PFSK-1 (cell line): ENCODE results near the gene BCAS4.

Experiments
- FOXP2 ChIP-seq: optimal IDR thresholded peaks from 2 replicates; pipeline ENCODE3; 2011; ENCODE audit warnings: borderline replicate concordance, control low read depth, inconsistent platforms; ENCODE audit not compliant: insufficient read depth; ENCODE audit errors: extremely low read length, extremely low read depth
- POLR2AphosphoS5 ChIP-seq: IDR thresholded peaks from 2 replicates; pipeline ENCODE4 v1.6.1; 2012; ENCODE audit warnings: low read depth, mild to moderate bottlenecking, control low read depth, low read length, moderate library complexity
- SIN3A ChIP-seq: IDR thresholded peaks from 2 replicates; pipeline ENCODE4 v1.6.1; 2012; ENCODE audit warnings: mild to moderate bottlenecking, low read length, moderate library complexity, borderline replicate concordance; ENCODE audit not compliant: insufficient read depth
- TAF1 ChIP-seq: IDR thresholded peaks from 2 replicates; pipeline ENCODE4 v1.6.1; 2012; ENCODE audit warnings: low read length, control low read depth, borderline replicate concordance; ENCODE audit not compliant: insufficient read depth
- TF ChIP-seq, protein P1 (sequence below), 2 experiments: IDR thresholded peaks; 2 replicates each; pipeline versions ENCODE4 v1.6.1 to v1.8.0; 2011 to 2012; ENCODE audit warnings: low read depth in 2 of 2, low read length in 2 of 2, control low read depth in 1 of 2, inconsistent platforms in 1 of 2, mild to moderate bottlenecking in 1 of 2, moderate library complexity in 1 of 2; ENCODE audit not compliant: insufficient read depth in 1 of 2

Gene BCAS4

DNA sequence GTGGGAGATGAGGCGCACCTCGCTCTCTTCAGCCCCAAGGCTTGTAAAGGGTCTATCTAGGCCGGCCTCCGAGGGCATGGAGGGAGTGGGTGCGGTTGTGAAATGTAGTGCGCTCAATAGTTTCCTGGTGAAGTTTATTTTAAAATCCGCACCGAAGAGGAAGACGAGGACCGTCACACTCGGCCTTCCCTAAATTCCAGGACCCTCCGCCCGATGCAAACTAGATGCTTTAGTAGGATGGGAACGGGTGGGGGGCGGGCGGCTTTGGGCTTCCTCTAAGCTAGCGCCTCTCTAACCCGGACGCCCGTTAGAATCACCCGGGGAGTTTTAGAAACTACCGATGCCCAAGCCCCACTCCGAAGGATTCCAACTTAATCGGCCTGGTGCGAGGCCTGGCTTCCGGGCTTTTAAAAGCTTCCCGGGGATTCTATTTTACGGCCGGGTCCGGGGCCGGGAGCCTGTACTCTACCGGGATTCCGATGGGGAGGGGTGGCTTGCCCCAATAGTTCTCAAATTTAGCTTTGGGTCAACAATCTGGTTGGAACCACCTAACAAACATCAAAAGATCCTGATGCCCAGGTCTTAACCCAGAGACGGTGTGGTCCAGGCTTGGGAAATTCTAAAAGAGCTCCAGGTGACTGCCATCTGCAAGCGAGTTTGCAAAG, 548 bp upstream of the BCAS4 start:
- no peak for TF ChIP-seq TAF1
- TF ChIP-seq, protein P1, sequence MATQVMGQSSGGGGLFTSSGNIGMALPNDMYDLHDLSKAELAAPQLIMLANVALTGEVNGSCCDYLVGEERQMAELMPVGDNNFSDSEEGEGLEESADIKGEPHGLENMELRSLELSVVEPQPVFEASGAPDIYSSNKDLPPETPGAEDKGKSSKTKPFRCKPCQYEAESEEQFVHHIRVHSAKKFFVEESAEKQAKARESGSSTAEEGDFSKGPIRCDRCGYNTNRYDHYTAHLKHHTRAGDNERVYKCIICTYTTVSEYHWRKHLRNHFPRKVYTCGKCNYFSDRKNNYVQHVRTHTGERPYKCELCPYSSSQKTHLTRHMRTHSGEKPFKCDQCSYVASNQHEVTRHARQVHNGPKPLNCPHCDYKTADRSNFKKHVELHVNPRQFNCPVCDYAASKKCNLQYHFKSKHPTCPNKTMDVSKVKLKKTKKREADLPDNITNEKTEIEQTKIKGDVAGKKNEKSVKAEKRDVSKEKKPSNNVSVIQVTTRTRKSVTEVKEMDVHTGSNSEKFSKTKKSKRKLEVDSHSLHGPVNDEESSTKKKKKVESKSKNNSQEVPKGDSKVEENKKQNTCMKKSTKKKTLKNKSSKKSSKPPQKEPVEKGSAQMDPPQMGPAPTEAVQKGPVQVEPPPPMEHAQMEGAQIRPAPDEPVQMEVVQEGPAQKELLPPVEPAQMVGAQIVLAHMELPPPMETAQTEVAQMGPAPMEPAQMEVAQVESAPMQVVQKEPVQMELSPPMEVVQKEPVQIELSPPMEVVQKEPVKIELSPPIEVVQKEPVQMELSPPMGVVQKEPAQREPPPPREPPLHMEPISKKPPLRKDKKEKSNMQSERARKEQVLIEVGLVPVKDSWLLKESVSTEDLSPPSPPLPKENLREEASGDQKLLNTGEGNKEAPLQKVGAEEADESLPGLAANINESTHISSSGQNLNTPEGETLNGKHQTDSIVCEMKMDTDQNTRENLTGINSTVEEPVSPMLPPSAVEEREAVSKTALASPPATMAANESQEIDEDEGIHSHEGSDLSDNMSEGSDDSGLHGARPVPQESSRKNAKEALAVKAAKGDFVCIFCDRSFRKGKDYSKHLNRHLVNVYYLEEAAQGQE (IDR thresholded peaks at IDR 0.05; ENCODE audit: insufficient read depth in 1 of 2, low read depth in 2 of 2, low read length in 2 of 2) = no peak

DNA sequence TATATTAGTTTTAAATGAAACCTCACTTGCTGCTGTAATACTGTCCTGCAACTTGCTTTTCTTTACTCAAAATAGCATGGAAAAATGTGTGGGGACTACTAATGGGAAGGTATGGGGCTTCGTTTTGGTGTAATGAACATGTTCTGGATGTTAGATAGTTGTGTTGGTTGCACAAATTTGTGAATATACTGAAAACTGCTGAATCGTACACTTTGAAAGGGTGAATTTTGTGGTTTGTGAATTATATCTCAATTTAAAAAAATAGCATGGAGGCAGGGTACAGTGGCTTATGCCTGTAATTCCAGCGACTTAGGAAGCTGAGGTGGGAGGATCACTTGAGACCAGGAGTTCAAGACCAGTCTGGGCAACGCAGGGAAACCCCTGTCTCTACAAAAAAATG, 2.3 kb downstream of the BCAS4 start:
- TF ChIP-seq, protein P1 (IDR thresholded peaks at IDR 0.05; ENCODE audit: insufficient read depth in 1 of 2, low read depth in 2 of 2, low read length in 2 of 2) = no peak
- TF ChIP-seq FOXP2 (no peak), SIN3A (no peak)

DNA sequence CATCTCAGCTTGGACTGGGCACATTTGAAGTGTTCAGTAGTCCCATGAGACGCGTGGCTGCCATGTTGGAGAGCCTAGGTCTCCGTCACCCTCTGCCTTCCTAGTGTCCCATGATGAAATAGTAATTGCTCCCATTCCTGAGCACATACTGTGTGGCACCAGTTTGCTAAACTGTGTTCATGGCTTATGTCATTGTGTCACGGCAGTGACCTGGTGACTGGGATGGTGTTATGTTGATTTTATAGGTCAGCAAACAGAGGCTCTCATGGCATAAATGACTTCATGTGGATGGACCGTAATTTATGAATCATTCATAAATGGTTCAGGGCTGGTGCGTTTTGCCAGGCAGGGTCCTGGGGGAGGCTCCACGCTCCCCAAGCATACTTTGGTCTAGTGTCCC, 3.8 kb downstream of the BCAS4 start:
- TF ChIP-seq SIN3A (no peak), POLR2AphosphoS5 (no peak), TAF1 (no peak), FOXP2 (no peak)
- TF ChIP-seq, protein P1 (IDR thresholded peaks at IDR 0.05; ENCODE audit: insufficient read depth in 1 of 2, low read depth in 2 of 2, low read length in 2 of 2) = no peak

DNA sequence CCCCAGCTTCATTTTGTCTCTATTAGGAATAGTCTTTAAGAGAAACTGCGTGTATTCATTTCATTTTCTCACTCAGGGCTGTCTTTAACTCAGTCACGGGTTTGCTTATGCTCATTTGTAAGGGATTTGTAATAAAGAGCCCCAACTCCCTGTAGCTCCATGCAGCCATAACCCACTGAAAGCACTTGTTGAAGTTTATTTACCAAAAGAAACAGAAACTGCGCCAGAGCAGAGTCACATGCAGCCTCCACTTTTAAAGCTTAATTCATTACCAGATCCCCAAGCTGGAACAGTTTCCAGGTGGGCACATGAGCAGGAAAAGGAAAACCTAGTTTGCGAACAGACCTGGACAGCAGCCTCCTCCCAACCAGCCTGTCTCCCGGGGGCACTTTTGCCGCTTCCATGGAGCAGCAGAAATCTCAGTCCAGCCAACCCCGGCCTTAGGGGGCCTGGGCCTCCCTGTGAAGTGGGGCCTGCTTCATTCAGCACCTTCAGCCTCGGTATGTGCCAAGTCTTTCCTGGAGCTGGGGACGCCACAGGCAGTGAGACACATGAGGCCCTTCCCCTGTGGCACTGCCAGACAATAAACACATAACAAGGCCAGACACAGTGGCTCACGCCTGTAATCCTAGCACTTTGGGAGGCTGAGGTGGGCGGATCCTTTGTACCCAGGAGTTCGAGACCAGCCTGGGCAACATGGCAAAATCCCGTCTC, 4.5 kb downstream of the BCAS4 start:
- TF ChIP-seq, protein P1 (IDR thresholded peaks at IDR 0.05; ENCODE audit: insufficient read depth in 1 of 2, low read depth in 2 of 2, low read length in 2 of 2) = no peak
- TF ChIP-seq FOXP2 = no peak
- no peak for TF ChIP-seq POLR2AphosphoS5
- no peak for TF ChIP-seq TAF1
- no peak for TF ChIP-seq SIN3A

DNA sequence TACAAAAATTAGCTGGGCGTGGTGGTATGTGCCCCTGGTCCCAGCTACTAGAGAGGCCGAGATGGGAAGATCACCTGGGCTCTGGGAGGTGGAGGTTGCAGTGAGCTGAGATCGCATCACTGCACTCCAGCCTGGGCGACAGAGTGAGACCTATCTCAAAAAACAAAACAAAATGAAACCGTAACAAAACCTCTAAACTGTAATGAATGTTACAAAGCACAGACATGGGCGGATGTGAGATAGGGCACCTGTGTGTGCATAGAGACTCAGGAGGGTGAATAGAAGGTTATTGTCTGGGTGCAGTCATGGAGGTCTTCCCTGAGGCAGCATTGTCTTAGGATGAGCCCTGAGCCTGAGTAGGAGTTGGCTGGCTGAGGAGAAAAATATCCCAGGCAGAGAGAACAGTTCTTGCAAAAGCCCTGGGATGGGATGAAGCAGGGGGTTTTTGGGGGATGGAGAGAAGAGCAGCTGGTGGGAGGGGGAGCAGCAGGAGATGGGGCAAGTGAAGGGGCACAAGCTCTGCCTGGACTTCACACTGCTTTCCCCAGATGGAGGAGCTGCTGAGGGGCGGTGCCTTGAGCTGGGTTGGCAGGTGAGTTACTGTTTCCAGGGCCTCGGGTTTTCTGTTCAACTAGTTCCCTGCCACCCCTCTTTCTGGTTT, 5.2 kb downstream of the BCAS4 start:
- TF ChIP-seq FOXP2 (no peak), SIN3A (no peak), TAF1 (no peak), POLR2AphosphoS5 (no peak)
- TF ChIP-seq, protein P1 (IDR thresholded peaks at IDR 0.05; ENCODE audit: insufficient read depth in 1 of 2, low read depth in 2 of 2, low read length in 2 of 2) = no peak
